DND-41 (cell line): ENCODE results near the gene PLEKHD1.

Source experiments
- EZH2 ChIP-seq: IDR thresholded peaks from 3 replicates; pipeline ENCODE4 v1.6.1; 2012; ENCODE audit warnings: borderline replicate concordance, low read depth, mild to moderate bottlenecking, moderate library complexity, low read length, inconsistent platforms; ENCODE audit not compliant: severe bottlenecking
- TF ChIP-seq, protein P1 (sequence below): IDR thresholded peaks from 2 replicates; pipeline ENCODE4 v1.5.1; 2012; ENCODE audit warnings: borderline replicate concordance, low read length, moderate library complexity, mild to moderate bottlenecking; ENCODE audit not compliant: poor library complexity, severe bottlenecking; ENCODE audit errors: extremely low read depth

DNA sequence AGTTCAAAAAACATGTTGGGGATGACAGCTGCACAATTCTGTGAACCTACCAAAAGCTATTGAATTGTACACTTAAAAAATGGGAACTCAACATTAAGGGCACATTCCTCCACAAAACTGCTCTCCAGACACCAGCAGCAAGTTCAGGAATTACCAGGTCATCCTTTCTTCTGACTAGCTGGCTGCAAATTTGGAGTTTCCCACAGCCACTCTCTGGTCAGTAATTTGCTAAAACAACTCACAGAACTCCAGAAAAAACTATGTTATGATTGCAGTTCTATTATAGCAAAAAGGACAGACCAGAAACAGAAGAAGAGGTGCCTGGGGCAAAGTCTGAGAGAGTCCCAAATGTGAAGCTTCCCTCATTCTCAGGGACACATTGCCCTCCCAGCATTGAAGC is 20.1 kb upstream of the PLEKHD1 start:
- TF ChIP-seq, protein P1, sequence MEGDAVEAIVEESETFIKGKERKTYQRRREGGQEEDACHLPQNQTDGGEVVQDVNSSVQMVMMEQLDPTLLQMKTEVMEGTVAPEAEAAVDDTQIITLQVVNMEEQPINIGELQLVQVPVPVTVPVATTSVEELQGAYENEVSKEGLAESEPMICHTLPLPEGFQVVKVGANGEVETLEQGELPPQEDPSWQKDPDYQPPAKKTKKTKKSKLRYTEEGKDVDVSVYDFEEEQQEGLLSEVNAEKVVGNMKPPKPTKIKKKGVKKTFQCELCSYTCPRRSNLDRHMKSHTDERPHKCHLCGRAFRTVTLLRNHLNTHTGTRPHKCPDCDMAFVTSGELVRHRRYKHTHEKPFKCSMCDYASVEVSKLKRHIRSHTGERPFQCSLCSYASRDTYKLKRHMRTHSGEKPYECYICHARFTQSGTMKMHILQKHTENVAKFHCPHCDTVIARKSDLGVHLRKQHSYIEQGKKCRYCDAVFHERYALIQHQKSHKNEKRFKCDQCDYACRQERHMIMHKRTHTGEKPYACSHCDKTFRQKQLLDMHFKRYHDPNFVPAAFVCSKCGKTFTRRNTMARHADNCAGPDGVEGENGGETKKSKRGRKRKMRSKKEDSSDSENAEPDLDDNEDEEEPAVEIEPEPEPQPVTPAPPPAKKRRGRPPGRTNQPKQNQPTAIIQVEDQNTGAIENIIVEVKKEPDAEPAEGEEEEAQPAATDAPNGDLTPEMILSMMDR, result no peak
- TF ChIP-seq EZH2, result no peak
